ENCODE measurements around the gene KCNA4.
"Not testable (repeated sequence)": the region's sequence is repeated elsewhere in the genome, so short reads cannot be mapped to it uniquely, and the experiment has no call there.

KCNA4 gene

GRCh38 chr11:30016588-30017363 lies at the start of gene KCNA4:
KCNA4 (minus strand) TSS chr11:30017030; CDS start chr11:30012678, 4,352 bp downstream.
- no peaks in the 10 kb centered on the region for H3K36me3 Mint-ChIP-seq (ENCODE audit: low read depth)

GRCh38 chr11:30062103-30062502 lies 45.3 kb upstream of the KCNA4 start:
- Mint-ChIP-seq H3K4me1 (ENCODE audit: low read depth) (no peaks in the 10 kb centered on the region), H3K36me3 (ENCODE audit: low read depth) (no peaks in the 10 kb centered on the region), H3K27ac (no peak overlapping the region), H3K9me3 (peaks cover 22% of the 10 kb centered on the region), H3K27me3 (ENCODE audit: low read depth) (no peaks in the 10 kb centered on the region), H3K4me3 (no peak overlapping the region)

More at GRCh38 chr11:30016588-30017363, at the start of gene KCNA4:
- Mint-ChIP-seq H3K4me1 (ENCODE audit: low read depth) (no peaks in the 10 kb centered on the region), H3K9me3 (no peaks in the 10 kb centered on the region), H3K4me3 (no peak within 1 kb of the TSS), H3K27ac (no peak within 1 kb of the TSS), H3K27me3 (ENCODE audit: low read depth) (peaks cover 33% of the 10 kb centered on the region)

- Mint-ChIP-seq H3K4me1 (ENCODE audit: low read depth) (no peaks in the 10 kb centered on the region), H3K36me3 (ENCODE audit: low read depth) (no peaks in the 10 kb centered on the region), H3K27ac (no peak overlapping the region), H3K4me3 (no peak overlapping the region), H3K9me3 (peaks cover 21% of the 10 kb centered on the region), H3K27me3 (ENCODE audit: low read depth) (no peaks in the 10 kb centered on the region)
These were observed 42.5 kb upstream of the KCNA4 start for GRCh38 chr11:30059172-30059815.

- H3K27me3 Mint-ChIP-seq (ENCODE audit: low read depth) = no peaks in the 10 kb centered on the region
- H3K36me3 Mint-ChIP-seq (ENCODE audit: low read depth) = no peaks in the 10 kb centered on the region
- no peaks in the 10 kb centered on the region for H3K4me1 Mint-ChIP-seq (ENCODE audit: low read depth)
- H3K4me3 Mint-ChIP-seq = no peak overlapping the region
- H3K27ac Mint-ChIP-seq = no peak overlapping the region
- peaks cover 6% of the 10 kb centered on the region for H3K9me3 Mint-ChIP-seq
These were observed 32.4 kb upstream of the KCNA4 start for GRCh38 chr11:30049214-30049613.

DNA sequence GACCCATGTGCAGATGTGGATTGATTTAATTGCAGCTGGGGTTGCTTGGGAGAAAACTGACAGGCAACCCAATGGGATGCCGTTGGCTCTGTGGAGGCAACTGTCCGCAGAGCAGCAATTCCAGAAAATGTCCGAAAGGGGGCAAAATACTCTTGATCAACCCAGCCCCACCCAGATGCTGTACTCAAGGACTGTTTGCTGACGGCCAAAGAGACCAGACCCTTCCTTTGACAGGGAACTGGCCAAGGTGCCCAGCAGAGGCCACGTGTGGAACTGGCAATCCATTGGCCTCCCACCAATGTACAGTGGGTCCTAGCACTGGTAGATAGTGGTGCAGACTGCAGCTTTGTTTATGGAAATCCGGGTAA lies 29.7 kb upstream of the KCNA4 start:
- no peak overlapping the region for H3K4me3 Mint-ChIP-seq
- H3K9me3 Mint-ChIP-seq = peaks cover 6% of the 10 kb centered on the region
- no peak overlapping the region for H3K27ac Mint-ChIP-seq
- H3K4me1 Mint-ChIP-seq (ENCODE audit: low read depth) = no peaks in the 10 kb centered on the region
- H3K27me3 Mint-ChIP-seq (ENCODE audit: low read depth) = no peaks in the 10 kb centered on the region
- no peaks in the 10 kb centered on the region for H3K36me3 Mint-ChIP-seq (ENCODE audit: low read depth)

- no peaks in the 10 kb centered on the region for H3K27me3 Mint-ChIP-seq (ENCODE audit: low read depth)
- H3K27ac Mint-ChIP-seq = no peak overlapping the region
- H3K4me1 Mint-ChIP-seq (ENCODE audit: low read depth) = no peaks in the 10 kb centered on the region
- H3K36me3 Mint-ChIP-seq (ENCODE audit: low read depth) = no peaks in the 10 kb centered on the region
- no peak overlapping the region for H3K4me3 Mint-ChIP-seq
- peaks cover 6% of the 10 kb centered on the region for H3K9me3 Mint-ChIP-seq
These were observed 29.2 kb upstream of the KCNA4 start for GRCh38 chr11:30045921-30046577.

DNA sequence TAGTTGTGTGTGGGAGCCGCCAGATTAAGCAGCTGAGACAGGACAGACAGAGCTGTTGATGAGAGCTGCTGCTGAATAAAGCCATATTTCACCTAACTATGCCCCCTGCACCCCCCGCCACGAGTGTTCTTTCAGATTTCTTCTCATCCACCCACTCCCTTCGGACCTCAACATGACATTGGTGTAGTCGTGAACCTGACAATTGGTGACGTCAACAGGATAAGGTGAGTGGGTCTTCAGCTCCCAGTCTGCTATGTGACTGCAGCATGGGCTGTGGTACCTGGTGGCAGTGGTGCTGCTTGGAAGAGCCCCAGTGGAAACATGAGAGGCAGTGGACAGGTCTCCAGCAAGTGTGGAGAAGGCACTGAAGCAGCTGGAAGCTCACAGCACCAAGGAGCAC lies 28.3 kb upstream of the KCNA4 start:
- H3K36me3 Mint-ChIP-seq (ENCODE audit: low read depth) = no peaks in the 10 kb centered on the region
- no peak overlapping the region for H3K27ac Mint-ChIP-seq
- peaks cover 3% of the 10 kb centered on the region for H3K9me3 Mint-ChIP-seq
- H3K27me3 Mint-ChIP-seq (ENCODE audit: low read depth) = no peaks in the 10 kb centered on the region
- no peak overlapping the region for H3K4me3 Mint-ChIP-seq
- H3K4me1 Mint-ChIP-seq (ENCODE audit: low read depth) = no peaks in the 10 kb centered on the region

DNA sequence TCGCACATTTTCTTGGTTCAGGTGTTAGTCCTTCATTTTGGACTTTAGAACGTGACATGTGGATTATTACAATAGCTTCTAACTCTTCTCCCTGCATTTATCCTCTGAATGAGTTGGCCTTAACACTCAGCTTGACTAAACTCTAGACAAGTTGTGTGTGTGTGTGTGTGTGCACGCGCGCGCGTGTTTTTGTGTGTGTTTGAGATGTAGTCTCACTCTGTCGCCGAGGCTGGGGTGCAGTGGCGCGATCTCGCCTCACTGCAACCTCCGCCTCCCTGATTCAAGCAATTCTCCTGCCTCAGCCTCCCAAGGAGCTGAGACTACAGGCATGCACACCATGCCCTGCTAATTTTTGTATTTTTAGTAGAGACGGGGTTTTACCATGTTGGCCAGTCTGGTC lies 24.3 kb upstream of the KCNA4 start:
- Mint-ChIP-seq H3K4me1 (ENCODE audit: low read depth) (no peaks in the 10 kb centered on the region), H3K36me3 (ENCODE audit: low read depth) (no peaks in the 10 kb centered on the region), H3K27ac (no peak overlapping the region), H3K27me3 (ENCODE audit: low read depth) (no peaks in the 10 kb centered on the region), H3K9me3 (peaks cover 3% of the 10 kb centered on the region), H3K4me3 (no peak overlapping the region)

DNA sequence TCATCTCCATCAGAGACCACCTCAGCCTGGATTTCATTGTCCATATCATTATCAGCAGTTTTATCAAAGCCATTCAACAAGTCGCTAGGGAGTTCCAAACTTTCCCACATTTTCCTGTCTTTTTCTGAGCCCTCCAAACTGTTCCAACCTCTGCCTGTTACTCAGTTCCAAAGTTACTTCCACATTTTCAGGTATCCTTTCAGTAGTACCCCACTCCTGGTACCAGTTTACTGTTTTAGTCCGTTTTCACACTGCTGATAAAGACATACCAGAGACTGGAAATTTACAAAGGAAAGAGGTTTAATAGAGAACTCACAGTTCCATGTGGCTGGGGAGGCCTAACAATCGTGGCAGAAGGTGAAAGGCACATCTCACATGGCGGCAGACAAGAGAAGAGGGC lies 17.9 kb upstream of the KCNA4 start:
- not testable (repeated sequence) for H3K27ac Mint-ChIP-seq

GRCh38 chr11:30034166-30034565 lies 17.3 kb upstream of the KCNA4 start:
- not testable (repeated sequence) for H3K4me3 Mint-ChIP-seq; H3K9me3 Mint-ChIP-seq; H3K4me1 Mint-ChIP-seq (ENCODE audit: low read depth)

More for the DNA sequence above, 17.9 kb upstream of the KCNA4 start:
- not testable (repeated sequence) for H3K4me3 Mint-ChIP-seq; H3K9me3 Mint-ChIP-seq; H3K36me3 Mint-ChIP-seq (ENCODE audit: low read depth); H3K4me1 Mint-ChIP-seq (ENCODE audit: low read depth); H3K27me3 Mint-ChIP-seq (ENCODE audit: low read depth)

GRCh38 chr11:30025396-30026139 lies 8.7 kb upstream of the KCNA4 start:
- H3K9me3 Mint-ChIP-seq = no peaks in the 10 kb centered on the region
- H3K27me3 Mint-ChIP-seq (ENCODE audit: low read depth) = peaks cover 5% of the 10 kb centered on the region
- no peak overlapping the region for H3K27ac Mint-ChIP-seq
- no peaks in the 10 kb centered on the region for H3K36me3 Mint-ChIP-seq (ENCODE audit: low read depth)
- H3K4me3 Mint-ChIP-seq = no peak overlapping the region
- H3K4me1 Mint-ChIP-seq (ENCODE audit: low read depth) = no peaks in the 10 kb centered on the region

More at GRCh38 chr11:30034166-30034565, 17.3 kb upstream of the KCNA4 start:
- H3K27me3 Mint-ChIP-seq (ENCODE audit: low read depth); H3K27ac Mint-ChIP-seq; H3K36me3 Mint-ChIP-seq (ENCODE audit: low read depth): not testable (repeated sequence)

DNA sequence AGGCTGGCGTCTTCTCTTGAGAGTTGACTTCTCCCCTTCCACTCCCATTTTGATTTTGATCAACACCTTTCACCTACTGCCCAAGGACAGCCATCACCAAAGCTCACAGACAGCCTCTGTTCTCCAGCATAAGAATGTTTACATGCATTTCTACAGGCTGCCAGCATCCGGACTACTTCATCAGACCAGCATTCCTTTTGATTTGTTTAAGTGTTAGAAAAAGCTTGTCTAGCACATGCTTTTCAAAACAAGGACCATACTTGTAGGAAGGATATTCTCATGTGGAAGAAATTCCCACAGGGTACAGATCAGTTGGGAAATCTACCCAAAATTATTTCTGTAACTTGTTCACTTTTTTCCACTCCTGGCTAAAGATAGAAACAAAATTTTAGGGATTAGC lies 6.2 kb upstream of the KCNA4 start:
- Mint-ChIP-seq H3K9me3 (no peaks in the 10 kb centered on the region), H3K27ac (no peak overlapping the region), H3K4me3 (no peak overlapping the region), H3K36me3 (ENCODE audit: low read depth) (no peaks in the 10 kb centered on the region), H3K27me3 (ENCODE audit: low read depth) (peaks cover 25% of the 10 kb centered on the region), H3K4me1 (ENCODE audit: low read depth) (no peaks in the 10 kb centered on the region)

GRCh38 chr11:30019481-30019880 lies 2.7 kb upstream of the KCNA4 start:
- no peaks in the 10 kb centered on the region for H3K9me3 Mint-ChIP-seq
- H3K27ac Mint-ChIP-seq = no peak overlapping the region
- no peaks in the 10 kb centered on the region for H3K36me3 Mint-ChIP-seq (ENCODE audit: low read depth)
- no peak overlapping the region for H3K4me3 Mint-ChIP-seq
- peaks cover 33% of the 10 kb centered on the region for H3K27me3 Mint-ChIP-seq (ENCODE audit: low read depth)
- no peaks in the 10 kb centered on the region for H3K4me1 Mint-ChIP-seq (ENCODE audit: low read depth)

DNA sequence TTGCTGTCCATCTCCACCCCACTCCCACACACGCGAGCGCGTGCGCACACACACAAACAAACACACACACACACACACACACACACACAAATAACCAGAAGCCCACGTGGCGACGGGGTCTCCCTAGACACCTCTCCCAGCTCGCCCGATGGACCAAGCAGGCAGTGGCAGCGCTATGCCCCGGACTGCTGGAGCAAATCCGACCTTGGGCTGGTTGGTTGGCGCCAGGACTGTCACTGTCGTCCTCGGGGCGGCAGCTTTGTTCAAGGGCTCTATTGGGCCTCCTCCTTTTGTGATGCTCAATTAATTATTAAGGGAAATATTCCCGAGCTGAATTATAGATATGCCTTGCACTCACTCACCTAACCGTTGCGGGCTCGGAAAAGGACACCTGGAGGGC lies 1.7 kb upstream of the KCNA4 start:
- Mint-ChIP-seq H3K4me3 (no peak overlapping the region), H3K36me3 (ENCODE audit: low read depth) (no peaks in the 10 kb centered on the region), H3K9me3 (no peaks in the 10 kb centered on the region), H3K4me1 (ENCODE audit: low read depth) (no peaks in the 10 kb centered on the region), H3K27ac (no peak overlapping the region), H3K27me3 (ENCODE audit: low read depth) (peaks cover 33% of the 10 kb centered on the region)

Data from T-helper 1 cell treated with Interleukin-12 subunit alpha and Interleukin-12 subunit beta and Interleukin-4 antibody, amounts not matched to agents 30 μg/mL and 1 μg/mL, for 36 hours (primary cell).